Gastrocnemius medialis (tissue), 4 donors: ENCODE data around the gene LGALS4.
"Not testable (repeated sequence)": the region's sequence is repeated elsewhere in the genome, so short reads cannot be mapped to it uniquely, and the experiment has no call there.

Experiments used
- CTCF ChIP-seq, 5 experiments: fragments of 450-650 bp in 3 of 5; fragments of 200-600 bp in 2 of 5; sonication (generic) in 2 of 5; IDR thresholded peaks in 4 of 5; conservative IDR thresholded peaks in 1 of 5; 1 replicate in 4 of 5; 2 replicates in 1 of 5; pipeline ENCODE4 v1.5.1; 2016 to 2019; ENCODE audit warnings: antibody characterized with exemption in 5 of 5, mild to moderate bottlenecking in 3 of 5, moderate library complexity in 3 of 5
- POLR2A ChIP-seq, 2 donors: fragments of 450-650 bp; IDR thresholded peaks; one replicate each; pipeline ENCODE4 v1.6.1; 2017; ENCODE audit warnings: antibody characterized with exemption in 2 of 2, mild to moderate bottlenecking in 2 of 2, moderate library complexity in 2 of 2

GRCh38 chr19:38761884-38762389 is 50.8 kb downstream of the LGALS4 start:
- TF ChIP-seq CTCF (IDR thresholded peaks at IDR 0.05 in 4 of 5, conservative IDR thresholded peaks at IDR 0.05 in 1 of 5); POLR2A (IDR thresholded peaks at IDR 0.05): not testable (repeated sequence)
